ENCODE results near the gene TNFRSF8. TPM values are rescaled to one million over a fixed set of nuclear protein-coding genes. Genes with fewer than 3 reads are reported as not detected.

The TNFRSF8 gene
- total and polyA plus RNA-seq, 2 of the 4 experiments (the other 2 are of a cell fraction): under 0.01 to 0.31 TPM

- CTCF ChIA-PET: interaction anchor here (2.6 kb wide), 1 partner anchor 65 kb away, joined by 10 read pairs; no protein-coding TSS in a partner anchor
- Histone ChIP-seq H4K8ac (ENCODE audit: low read depth in 2 of 2, low read length in 2 of 2) (no peak overlapping the region), H3K36me3 (ENCODE audit: control insufficient read depth, insufficient read depth, low read length) (peaks cover 17% of the 10 kb centered on the region), H3K27ac (ENCODE audit: insufficient read depth, low read length) (no peak overlapping the region), H3K9me3 (ENCODE audit: control insufficient read depth, insufficient read depth, low read length) (no peaks in the 10 kb centered on the region), H2BK120ac (ENCODE audit: low read depth, low read length) (no peak overlapping the region), H2BK5ac (ENCODE audit: low read depth, low read length, poor library complexity, severe bottlenecking) (no peak overlapping the region), H3K79me1 (ENCODE audit: low read depth in 1 of 2, low read length in 2 of 2) (peaks cover 0 to 4% of the 10 kb centered on the region in 2 experiments; a peak in 3 of 4 replicates), H2AK5ac (ENCODE audit: low read depth, low read length) (no peak overlapping the region), H4K91ac (ENCODE audit: insufficient read depth, low read depth, low read length) (no peak overlapping the region), H3K9ac (ENCODE audit: low read depth, low read length) (no peak overlapping the region), H4K5ac (ENCODE audit: low read depth, low read length) (no peak overlapping the region), H3K4me2 (ENCODE audit: low read depth, low read length) (no peak overlapping the region), H3K23ac (ENCODE audit: low read depth, low read length) (no peak overlapping the region), H2BK15ac (ENCODE audit: low read depth, low read length) (no peak overlapping the region), H4K20me1 (ENCODE audit: insufficient read depth, low read length) (no peaks in the 10 kb centered on the region), H3K9me1 (ENCODE audit: insufficient read depth, low read length) (no peaks in the 10 kb centered on the region), H3K4me3 (ENCODE audit: insufficient read depth, low read depth, low read length) (no peak overlapping the region), H2BK20ac (ENCODE audit: low read depth, low read length) (no peak overlapping the region), H3K4me1 (ENCODE audit: control insufficient read depth, insufficient read depth, low read length) (peaks cover 24% of the 10 kb centered on the region), H3K14ac (replicated peaks; ENCODE audit: low read depth, low read length) (no peak overlapping the region), H3K18ac (ENCODE audit: low read depth, low read length) (no peak overlapping the region), H2AK9ac (replicated peaks; ENCODE audit: low read depth, low read length, poor library complexity) (peak overlapping the region; percentile 36), H3K56ac (ENCODE audit: extremely low read depth, insufficient read depth, low read length) (no peak overlapping the region), H2AFZ (replicated peaks; ENCODE audit: low read length, poor library complexity) (peak overlapping the region; percentile 14), H3K27me3 (ENCODE audit: control insufficient read depth, insufficient read depth, low read length) (no peaks in the 10 kb centered on the region), H3K4ac (ENCODE audit: low read depth, low read length) (no peak overlapping the region)
- POLR2A ChIA-PET (ENCODE audit: unreplicated experiment): no interaction called here
- in situ Hi-C loops (cut with MboI; ENCODE audit: low sequenced_read_pairs): no loop called here
- DNase-seq (no peak), ATAC-seq (ENCODE audit: low read depth) (no peak)
- TF ChIP-seq, protein P1, sequence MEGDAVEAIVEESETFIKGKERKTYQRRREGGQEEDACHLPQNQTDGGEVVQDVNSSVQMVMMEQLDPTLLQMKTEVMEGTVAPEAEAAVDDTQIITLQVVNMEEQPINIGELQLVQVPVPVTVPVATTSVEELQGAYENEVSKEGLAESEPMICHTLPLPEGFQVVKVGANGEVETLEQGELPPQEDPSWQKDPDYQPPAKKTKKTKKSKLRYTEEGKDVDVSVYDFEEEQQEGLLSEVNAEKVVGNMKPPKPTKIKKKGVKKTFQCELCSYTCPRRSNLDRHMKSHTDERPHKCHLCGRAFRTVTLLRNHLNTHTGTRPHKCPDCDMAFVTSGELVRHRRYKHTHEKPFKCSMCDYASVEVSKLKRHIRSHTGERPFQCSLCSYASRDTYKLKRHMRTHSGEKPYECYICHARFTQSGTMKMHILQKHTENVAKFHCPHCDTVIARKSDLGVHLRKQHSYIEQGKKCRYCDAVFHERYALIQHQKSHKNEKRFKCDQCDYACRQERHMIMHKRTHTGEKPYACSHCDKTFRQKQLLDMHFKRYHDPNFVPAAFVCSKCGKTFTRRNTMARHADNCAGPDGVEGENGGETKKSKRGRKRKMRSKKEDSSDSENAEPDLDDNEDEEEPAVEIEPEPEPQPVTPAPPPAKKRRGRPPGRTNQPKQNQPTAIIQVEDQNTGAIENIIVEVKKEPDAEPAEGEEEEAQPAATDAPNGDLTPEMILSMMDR (conservative IDR thresholded peaks at IDR 0.05; ENCODE audit: low read depth, low read length): no peak
- BruUV-seq (replicated peaks): no TSS peak
- 67% methylated on average over 3 of the region's 5 CpGs; no CpG with 5 or more reads in 1 of the 2 experiments for WGBS, 2 experiments (ENCODE audit: extremely low coverage in 2 of 2, insufficient read length in 1 of 2)
- intact Hi-C loops (cut with micrococcal nuclease): no loop called here
- dilution Hi-C loops (cut with HindIII; ENCODE audit: low sequenced_read_pairs, unreplicated experiment): no loop called here
Observed at GRCh38 chr1:12189328-12189682, 126.2 kb downstream of the TNFRSF8 start.

Data from IMR-90 (cell line).